Bone marrow (tissue), 2 donors: ENCODE measurements around the gene MACROH2A1.
A peak's percentile ranks its signal among the peaks of the same experiment; 100 is the strongest.

Experiments
- DNase-seq, 2 donors: peaks; one replicate each; lab custom pipeline; 2025; lab: John Stamatoyannopoulos, UW

The MACROH2A1 gene

GRCh38 chr5:135435467-135436330, 36.7 kb upstream of the MACROH2A1 start:
- no peak for DNase-seq

GRCh38 chr5:135434591-135435466, 35.8 kb upstream of the MACROH2A1 start:
- DNase-seq, result no peak

DNA sequence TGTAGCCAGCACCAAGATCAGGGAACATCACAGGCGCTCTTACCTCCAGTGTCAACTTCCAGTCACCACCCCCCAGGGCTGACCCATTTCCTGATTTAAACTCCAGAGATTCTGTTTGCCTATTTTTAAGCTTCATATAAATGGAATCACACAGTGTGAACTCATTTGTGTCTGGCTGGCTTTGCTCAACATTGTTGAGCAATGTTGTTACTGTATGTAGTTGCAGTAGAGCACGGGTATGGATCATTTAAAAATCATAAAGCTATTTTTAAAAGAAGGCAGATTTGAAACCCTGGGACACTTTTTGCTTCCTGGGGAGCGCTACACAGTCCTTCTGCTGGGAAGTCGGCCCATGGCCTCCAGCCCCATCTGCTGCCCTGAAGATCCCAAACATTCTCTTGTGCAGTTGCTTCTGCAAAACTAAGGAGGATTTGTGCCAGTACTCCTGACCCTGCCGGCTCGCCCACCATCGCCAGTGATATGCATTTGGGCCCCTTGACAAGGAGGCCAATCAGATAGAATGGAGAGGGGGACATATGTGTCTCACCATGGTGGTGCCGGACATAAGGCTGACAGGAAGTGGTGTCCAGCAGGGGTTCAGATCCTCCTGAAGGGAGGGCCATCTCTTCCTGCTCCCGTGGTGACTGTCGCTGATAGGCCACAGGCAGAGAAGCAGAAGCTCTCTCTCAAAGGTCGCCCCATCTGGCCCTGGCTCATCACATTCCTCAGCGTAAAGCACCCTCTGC, 34.8 kb upstream of the MACROH2A1 start:
- no peak for DNase-seq

GRCh38 chr5:135432113-135432512, 33.1 kb upstream of the MACROH2A1 start:
- DNase-seq, result no peak

- DNase-seq, result no peak
Observed at GRCh38 chr5:135430135-135430437, 31.1 kb upstream of the MACROH2A1 start.

DNA sequence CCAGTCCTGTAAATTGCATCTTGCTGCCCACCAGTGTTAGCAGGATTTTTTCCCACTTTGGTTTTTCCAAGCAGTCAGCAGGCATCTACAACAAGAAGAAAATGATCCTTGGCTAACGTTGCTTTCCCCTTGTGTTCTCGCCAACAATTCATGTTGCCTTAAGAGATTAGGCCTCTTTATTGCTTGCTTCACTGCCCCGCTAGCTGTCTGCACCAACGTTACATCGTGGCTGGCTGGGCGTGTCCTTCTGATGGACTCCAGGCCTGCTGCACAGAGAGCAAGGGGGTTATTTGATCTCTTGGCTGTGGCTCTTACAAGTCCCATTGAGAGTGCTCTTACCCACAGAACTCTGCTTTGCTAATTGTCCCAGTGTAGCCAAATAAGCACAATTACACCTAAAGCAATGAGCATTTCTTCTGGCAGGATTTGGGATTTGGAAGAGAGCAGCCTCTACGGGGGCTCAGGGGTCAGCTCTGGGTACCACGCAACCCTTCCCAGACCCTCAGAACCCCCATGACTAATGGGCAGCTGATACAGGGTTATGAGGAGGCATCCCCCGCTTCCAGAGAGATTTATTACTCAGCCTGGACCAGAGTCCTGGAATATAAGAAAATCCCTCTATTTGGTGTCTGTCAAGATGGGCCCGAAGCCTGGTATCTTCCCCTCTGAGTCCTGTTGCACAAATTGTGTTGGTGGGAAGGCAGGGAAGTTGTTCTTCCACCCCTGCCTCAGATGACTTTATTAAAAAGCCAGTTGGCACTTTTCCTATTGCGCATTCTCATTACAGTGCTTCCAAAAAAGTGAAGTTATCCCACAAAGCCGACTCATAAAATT, 30.5 kb upstream of the MACROH2A1 start:
- no peak for DNase-seq

GRCh38 chr5:135428586-135428985, 29.6 kb upstream of the MACROH2A1 start:
- no peak for DNase-seq

GRCh38 chr5:135426102-135427082, 27.4 kb upstream of the MACROH2A1 start:
- peak in 1 of 2 donors; percentile 65 for DNase-seq

DNA sequence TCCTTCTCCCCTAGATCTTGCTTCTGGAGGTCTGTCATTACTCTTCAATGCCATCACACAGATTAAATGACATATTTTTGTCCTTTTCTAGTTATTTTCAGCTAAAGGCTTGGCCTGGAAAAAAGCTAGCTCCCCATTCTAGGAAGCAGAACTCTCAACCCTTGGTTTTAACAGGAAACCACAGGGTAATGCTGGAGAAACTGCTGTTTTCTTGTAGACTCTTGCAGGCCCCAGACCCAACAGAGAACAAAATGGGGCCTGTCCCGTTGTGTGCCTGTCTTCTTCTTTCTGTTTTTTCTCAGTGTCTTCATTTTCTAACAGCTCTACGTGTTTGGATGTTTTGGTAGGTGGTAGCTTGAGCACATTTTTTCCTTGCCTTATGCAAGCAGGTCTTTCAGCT, 26.6 kb upstream of the MACROH2A1 start:
- peak in 1 of 2 donors; percentile 70 for DNase-seq

- DNase-seq, result no peak
Observed at GRCh38 chr5:135423846-135424168, 24.8 kb upstream of the MACROH2A1 start.

GRCh38 chr5:135423146-135423845, 24.3 kb upstream of the MACROH2A1 start:
- peak in 1 of 2 donors; percentile 68 for DNase-seq

- DNase-seq, result no peak
Observed at GRCh38 chr5:135422419-135422818, 23.4 kb upstream of the MACROH2A1 start.

DNA sequence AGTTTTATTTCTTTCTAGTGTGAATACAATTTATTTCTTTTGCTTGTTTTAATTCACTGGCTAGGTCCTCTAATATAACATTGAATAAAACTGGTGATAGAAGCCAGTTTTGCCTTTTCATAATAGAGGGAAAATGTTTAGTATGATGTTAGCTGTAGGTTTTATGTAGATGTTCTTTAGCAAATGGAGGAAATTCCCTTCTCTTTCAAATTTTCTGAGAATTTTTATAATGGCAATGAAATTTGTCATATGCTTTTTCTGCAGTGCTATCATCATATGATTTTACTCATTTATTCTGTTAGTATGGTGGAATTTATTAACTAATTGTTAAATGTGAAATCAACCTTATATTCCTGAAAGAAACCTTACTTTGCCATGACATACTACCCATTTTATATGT, 18.1 kb upstream of the MACROH2A1 start:
- no peak for DNase-seq

DNA sequence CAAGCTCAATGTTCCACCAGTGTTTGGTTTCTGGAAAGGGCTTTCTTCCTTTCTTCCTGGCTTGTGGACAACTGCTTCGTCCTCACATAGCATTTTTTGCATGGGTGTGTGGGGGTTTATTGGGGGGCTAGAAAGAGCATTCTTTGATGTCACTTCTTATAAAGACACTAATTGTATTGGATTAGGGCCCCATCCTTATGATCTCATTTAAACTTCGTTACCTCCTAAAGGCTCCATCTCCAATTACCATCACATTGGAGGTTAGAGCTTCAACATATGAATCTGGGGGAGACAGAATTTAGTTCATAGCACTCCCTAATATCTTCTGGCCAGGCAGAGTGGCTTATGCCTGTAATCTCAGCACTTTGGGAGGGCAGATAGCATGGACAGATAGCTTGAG, 6.1 kb upstream of the MACROH2A1 start:
- no peak for DNase-seq

GRCh38 chr5:135402031-135402430, 3.0 kb upstream of the MACROH2A1 start:
- DNase-seq, result no peak

DNA sequence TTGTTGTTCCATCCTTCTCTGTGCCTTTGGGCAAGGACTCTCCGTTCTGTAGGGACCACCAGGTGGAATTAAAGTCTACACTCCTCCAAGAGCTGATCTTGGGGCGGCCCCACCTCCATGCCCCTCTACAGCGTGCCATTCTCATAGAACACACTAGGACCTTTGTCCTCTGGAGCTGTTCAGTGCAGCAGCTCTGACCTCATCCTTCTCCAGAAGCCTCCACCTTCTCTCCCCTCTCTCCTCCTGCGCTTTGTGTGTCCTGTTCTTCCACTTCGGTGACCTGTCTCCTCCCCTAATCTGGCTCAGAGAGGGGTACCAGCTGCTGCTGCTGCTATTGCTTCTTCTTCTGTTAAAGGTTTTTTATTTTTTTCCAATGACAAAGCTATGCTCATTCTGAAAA, 1.8 kb upstream of the MACROH2A1 start:
- DNase-seq, result no peak

GRCh38 chr5:135399794-135400542, 937 bp upstream of the MACROH2A1 start:
- DNase-seq, result no peak

DNA sequence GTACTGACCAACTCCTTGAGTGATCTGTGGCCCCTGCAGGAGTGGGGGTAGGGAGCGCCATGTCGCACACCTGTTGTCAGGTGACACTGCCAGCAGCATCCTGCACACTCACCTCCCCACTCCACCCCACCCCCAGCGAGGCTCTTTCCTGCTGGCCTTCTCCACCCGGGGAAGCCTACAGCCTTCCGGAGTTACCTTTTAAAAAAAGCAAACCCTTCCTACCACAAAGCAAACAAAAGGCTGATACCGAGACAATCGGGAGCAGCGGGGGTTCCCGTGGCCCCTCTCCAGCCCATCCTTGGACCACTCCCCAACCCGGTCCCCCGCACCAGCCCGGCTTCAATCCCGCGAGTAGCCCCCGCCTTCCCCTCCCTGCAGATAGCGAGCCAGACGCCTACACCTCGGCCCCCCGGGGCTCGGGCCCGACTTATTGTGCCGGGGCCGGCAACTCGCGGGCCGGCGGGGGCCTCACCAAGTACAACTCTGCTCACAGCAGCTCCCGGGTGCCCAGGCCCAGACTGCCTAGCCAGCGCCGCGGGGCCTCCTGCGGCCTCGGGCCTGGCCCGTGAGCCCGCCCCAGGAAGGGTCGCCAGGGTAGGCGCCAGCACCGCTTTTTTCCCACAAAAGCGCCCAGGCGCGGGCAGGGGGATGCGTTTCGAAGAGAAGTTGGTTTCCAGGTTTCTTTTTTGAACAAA, 724 bp downstream of the MACROH2A1 start:
- no peak for DNase-seq
